HepG2 (cell line): ENCODE measurements around the gene CMIP. TPM values are rescaled to one million over a fixed set of nuclear protein-coding genes. Genes with fewer than 3 reads are reported as not detected.

ENCODE experiments used
- ATAC-seq: fragments of 200-7000 bp; cut with Tn5 transposase; 3 replicates; pipeline ENCODE4 v1.9.1; 2020; ENCODE audit warnings: mild to moderate bottlenecking, moderate library complexity
- BruUV-seq: library from RNA; stranded (reverse); fragments of 400-500 nt; replicated peaks from 2 replicates; lab custom pipeline; 2021; lab: Mats Ljungman, UMichigan
- CTCF ChIA-PET: fragments of 300-600 bp; formaldehyde crosslinking; extraction: SDS; loops from one replicate; lab custom pipeline; 2021; ENCODE audit warnings: low total read pairs, inconsistent platforms, low intra/inter-chr PET ratio; lab: Yijun Ruan, JAX
- POLR2A ChIA-PET: fragments of 350-600 bp; sonication (Branson Sonifier 250); formaldehyde crosslinking; loops from one replicate; lab custom pipeline; 2020; ENCODE audit warnings: antibody characterized with exemption, inconsistent platforms; lab: Yijun Ruan, JAX
- DNase-seq: peaks from one replicate; pipeline ENCODE4 v3.0.0-alpha.2; 2015; ENCODE audit warnings: low spot score
- FAIRE-seq: peaks from 3 replicates; lab custom pipeline; 2011; peaks lifted over from hg19 to GRCh38; lab: Jason Lieb, UNC
- H2AFZ ChIP-seq: one replicate; pipeline ENCODE4 v1.6.1; 2011; ENCODE audit warnings: low read length, inconsistent platforms
- H3K27ac ChIP-seq: fragments of 300-600 bp; 3 replicates; pipeline ENCODE4 v1.8.0; 2011; ENCODE audit warnings: mixed run types, mild to moderate bottlenecking, mixed read lengths, low read length, inconsistent platforms; ENCODE audit not compliant: insufficient read depth; ENCODE audit errors: extremely low read length
- H3K27me3 ChIP-seq, 2 experiments: fragments of 200-600 bp in 1 of 2; 2 replicates in 1 of 2; 3 replicates in 1 of 2; pipeline versions ENCODE4 v1.6.0 to v1.8.0; 2011; ENCODE audit warnings: low read length in 2 of 2, mild to moderate bottlenecking in 2 of 2, moderate library complexity in 2 of 2, inconsistent platforms in 1 of 2; ENCODE audit not compliant: insufficient read depth in 2 of 2, control insufficient read depth in 1 of 2
- H3K36me3 ChIP-seq, 2 experiments: fragments of 200-600 bp in 1 of 2; replicated peaks in 1 of 2; 2 replicates in 1 of 2; 3 replicates in 1 of 2; pipeline versions ENCODE4 v1.5.1 to v1.8.0; 2011; ENCODE audit warnings: low read length in 2 of 2, inconsistent platforms in 1 of 2; ENCODE audit not compliant: insufficient read depth in 2 of 2, control insufficient read depth in 1 of 2
- H3K4me1 ChIP-seq: 2 replicates; pipeline ENCODE4 v1.5.1; 2012; ENCODE audit warnings: low read length, inconsistent platforms; ENCODE audit not compliant: insufficient read depth
- H3K4me2 ChIP-seq: 2 replicates; pipeline ENCODE4 v1.6.0; 2011; ENCODE audit warnings: low read depth, low read length, inconsistent platforms
- H3K4me3 ChIP-seq, 3 experiments: fragments of 200-600 bp in 1 of 3; sonication (generic), shearing (Covaris generic) in 1 of 3; replicated peaks in 1 of 3; 2 replicates each; pipeline ENCODE4 v1.5.1; 2011 to 2016; ENCODE audit warnings: low read length in 3 of 3, inconsistent platforms in 2 of 3, low read depth in 2 of 3, mild to moderate bottlenecking in 2 of 3, control low read depth in 1 of 3, mixed read lengths in 1 of 3; ENCODE audit not compliant: insufficient read depth in 1 of 3
- H3K79me2 ChIP-seq: one replicate; pipeline ENCODE4 v1.6.1; 2011; ENCODE audit warnings: low read length, inconsistent platforms; ENCODE audit not compliant: insufficient read depth
- H3K9ac ChIP-seq: 2 replicates; pipeline ENCODE4 v1.6.0; 2011; ENCODE audit warnings: mild to moderate bottlenecking, low read depth, low read length, inconsistent platforms; ENCODE audit not compliant: insufficient read depth
- H3K9me3 ChIP-seq: 2 replicates; pipeline ENCODE4 v1.5.1; 2012; ENCODE audit warnings: mild to moderate bottlenecking, low read length
- H4K20me1 ChIP-seq: 2 replicates; pipeline ENCODE4 v1.6.0; 2011; ENCODE audit warnings: inconsistent platforms, mild to moderate bottlenecking, low read length, moderate library complexity; ENCODE audit not compliant: insufficient read depth
- ARID5B ChIP-seq: IDR thresholded peaks from 2 replicates; pipeline ENCODE4 v1.4.0; 2020; ENCODE audit warnings: mild to moderate bottlenecking, missing genetic modification reagents
- ARNT2 ChIP-seq: sonication (generic); formaldehyde crosslinking; IDR thresholded peaks from 2 replicates; pipeline ENCODE4 v1.8.0; 2022; ENCODE audit warnings: mild to moderate bottlenecking, low read depth, missing genetic modification reagents, moderate library complexity
- RBM22 ChIP-seq: fragments of 200-400 bp; formaldehyde crosslinking; optimal IDR thresholded peaks from 2 replicates; pipeline ENCODE3; 2017; ENCODE audit warnings: mild to moderate bottlenecking, low read length, moderate library complexity
- ZNF350 ChIP-seq: sonication (generic); formaldehyde crosslinking; IDR thresholded peaks from 2 replicates; pipeline ENCODE4 v1.4.0; 2020; ENCODE audit warnings: mild to moderate bottlenecking, low read depth, missing genetic modification reagents, borderline replicate concordance
- ZNF468 ChIP-seq: sonication (generic); formaldehyde crosslinking; IDR thresholded peaks from 2 replicates; pipeline ENCODE4 v1.8.0; 2022; ENCODE audit warnings: mild to moderate bottlenecking, moderate library complexity, missing genetic modification reagents
- ZNF780A ChIP-seq: sonication (generic); formaldehyde crosslinking; IDR thresholded peaks from 2 replicates; pipeline ENCODE4 v1.8.0; 2022; ENCODE audit warnings: mild to moderate bottlenecking, missing genetic modification reagents, moderate library complexity
- ZSCAN31 ChIP-seq: sonication (generic); formaldehyde crosslinking; IDR thresholded peaks from 2 replicates; pipeline ENCODE4 v1.5.0; 2020; ENCODE audit warnings: low read depth, mild to moderate bottlenecking, missing genetic modification reagents
- WGBS: methylation state at CpG from one replicate; pipeline ENCODE4 v1.1.6; 2017; ENCODE audit warnings: low lambda C conversion rate; 5-methylcytosine and 5-hydroxymethylcytosine counted together
- in situ Hi-C: cut with HindIII; loops from 2 replicates; pipeline ENCODE4 v1.10.0; 2017; ENCODE audit warnings: low pct_unique_long_range_greater_than_20kb; ENCODE audit not compliant: extremely low pct_ligation_motif_present
- intact Hi-C: fragments of 100-400 bp; cut with micrococcal nuclease; formaldehyde crosslinking; loops from one replicate; pipeline ENCODE4 v1.10.0; 2022; ENCODE audit not compliant: unreplicated experiment
- polyA plus RNA-seq, 8 experiments: library from polyadenylated mRNA; depleted of rRNA in 3 of 8; stranded (reverse) in 7 of 8; unstranded in 1 of 8; fragments of >200 nt; fragmentation: Illumina TruSeq in 4 of 8; extraction: Trizol in 4 of 8; gene quantifications; 2 replicates each; pipeline versions ENCODE4 v1.2.1 to v1.2.3, GENCODE V29; 2011 to 2016; ENCODE audit warnings: low read depth in 4 of 8, missing spikeins in 1 of 8, mixed read lengths in 1 of 8; ENCODE audit not compliant: insufficient read depth in 1 of 8
- total RNA-seq, 5 experiments: library from RNA; depleted of rRNA; stranded (reverse); fragments of >200 nt; fragmentation: Illumina TruSeq; extraction: Trizol; gene quantifications; 2 replicates each; pipeline ENCODE4 v1.2.3, GENCODE V29; 2016; ENCODE audit warnings: low read depth in 1 of 5
- TF ChIP-seq, protein P1 (sequence below): sonication (generic); formaldehyde crosslinking; IDR thresholded peaks from 2 replicates; pipeline ENCODE4 v1.5.1; 2020; ENCODE audit warnings: mild to moderate bottlenecking, missing genetic modification reagents, moderate library complexity
- TF ChIP-seq, protein P2 (sequence below): sonication (generic); formaldehyde crosslinking; IDR thresholded peaks from 2 replicates; pipeline ENCODE4 v1.5.0; 2020; ENCODE audit warnings: missing genetic modification reagents

CMIP gene
- total and polyA plus RNA-seq, 2 of the 13 experiments (the other 11 are each of a cell fraction or from before 2014, with no cell fraction given), result 10.9 to 18.1 TPM

- POLR2A ChIA-PET, result no interaction called here
- in situ Hi-C loops, result no loop called here
- no peak overlapping the region for H3K4me2 ChIP-seq
Measured at GRCh38 chr16:81488687-81489411, 44.2 kb downstream of the CMIP start.

DNA sequence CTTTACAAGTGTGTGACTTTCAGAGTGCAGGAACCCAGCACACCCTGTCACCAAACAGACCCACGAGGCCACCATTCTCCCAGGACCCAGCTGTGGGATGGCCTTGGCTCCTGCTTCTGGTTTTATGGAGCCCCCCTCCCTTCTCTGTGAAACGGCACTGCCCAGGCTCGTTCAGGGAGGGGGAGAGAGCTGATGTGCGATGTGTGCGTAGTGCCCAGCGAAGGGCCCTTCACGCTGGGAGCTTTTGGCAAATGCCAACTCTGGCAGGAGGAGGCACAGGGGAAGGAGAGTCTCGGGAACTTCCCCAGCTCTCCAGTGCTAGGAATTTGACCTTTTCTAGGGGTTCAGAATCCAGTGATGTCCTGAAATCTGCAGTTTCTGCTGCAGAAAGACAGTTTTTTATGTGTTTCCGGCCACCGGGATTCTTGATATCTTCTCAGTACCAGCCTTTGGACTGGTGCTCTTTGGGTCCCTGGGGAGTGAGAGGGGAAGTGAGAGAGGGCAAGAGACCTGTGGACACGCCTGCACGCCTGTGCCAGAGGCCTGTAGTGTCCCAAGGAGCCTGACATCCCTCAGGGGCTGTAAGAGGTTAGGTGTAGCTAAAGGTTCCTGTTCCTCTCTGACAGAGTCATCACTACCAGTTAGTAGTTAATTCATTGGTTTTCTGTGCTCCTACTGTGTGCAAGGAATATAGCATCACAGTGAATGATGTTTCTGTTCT lies 45.1 kb downstream of the CMIP start:
- POLR2A ChIA-PET, result no interaction called here
- intact Hi-C loops, result no loop called here
- TF ChIP-seq ZNF780A (CRISPR knock-in tag) (no peak), ARNT2 (CRISPR knock-in tag) (no peak), ZNF350 (CRISPR knock-in tag) (no peak), ZNF468 (CRISPR knock-in tag) (no peak), ARID5B (no peak)
- TF ChIP-seq, protein P1, sequence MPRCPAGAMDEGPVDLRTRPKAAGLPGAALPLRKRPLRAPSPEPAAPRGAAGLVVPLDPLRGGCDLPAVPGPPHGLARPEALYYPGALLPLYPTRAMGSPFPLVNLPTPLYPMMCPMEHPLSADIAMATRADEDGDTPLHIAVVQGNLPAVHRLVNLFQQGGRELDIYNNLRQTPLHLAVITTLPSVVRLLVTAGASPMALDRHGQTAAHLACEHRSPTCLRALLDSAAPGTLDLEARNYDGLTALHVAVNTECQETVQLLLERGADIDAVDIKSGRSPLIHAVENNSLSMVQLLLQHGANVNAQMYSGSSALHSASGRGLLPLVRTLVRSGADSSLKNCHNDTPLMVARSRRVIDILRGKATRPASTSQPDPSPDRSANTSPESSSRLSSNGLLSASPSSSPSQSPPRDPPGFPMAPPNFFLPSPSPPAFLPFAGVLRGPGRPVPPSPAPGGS, result no peak
- TF ChIP-seq, protein P2, sequence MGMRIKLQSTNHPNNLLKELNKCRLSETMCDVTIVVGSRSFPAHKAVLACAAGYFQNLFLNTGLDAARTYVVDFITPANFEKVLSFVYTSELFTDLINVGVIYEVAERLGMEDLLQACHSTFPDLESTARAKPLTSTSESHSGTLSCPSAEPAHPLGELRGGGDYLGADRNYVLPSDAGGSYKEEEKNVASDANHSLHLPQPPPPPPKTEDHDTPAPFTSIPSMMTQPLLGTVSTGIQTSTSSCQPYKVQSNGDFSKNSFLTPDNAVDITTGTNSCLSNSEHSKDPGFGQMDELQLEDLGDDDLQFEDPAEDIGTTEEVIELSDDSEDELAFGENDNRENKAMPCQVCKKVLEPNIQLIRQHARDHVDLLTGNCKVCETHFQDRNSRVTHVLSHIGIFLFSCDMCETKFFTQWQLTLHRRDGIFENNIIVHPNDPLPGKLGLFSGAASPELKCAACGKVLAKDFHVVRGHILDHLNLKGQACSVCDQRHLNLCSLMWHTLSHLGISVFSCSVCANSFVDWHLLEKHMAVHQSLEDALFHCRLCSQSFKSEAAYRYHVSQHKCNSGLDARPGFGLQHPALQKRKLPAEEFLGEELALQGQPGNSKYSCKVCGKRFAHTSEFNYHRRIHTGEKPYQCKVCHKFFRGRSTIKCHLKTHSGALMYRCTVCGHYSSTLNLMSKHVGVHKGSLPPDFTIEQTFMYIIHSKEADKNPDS (CRISPR knock-in tag), result no peak

More at GRCh38 chr16:81488687-81489411, 44.2 kb downstream of the CMIP start:
- CTCF ChIA-PET, result no interaction called here
- peaks cover 100% of the 10 kb centered on the region for H3K79me2 ChIP-seq
- no peaks in the 10 kb centered on the region for H3K27me3 ChIP-seq
- WGBS, result 88% methylated on average over 7 of the region's 7 CpGs
- H3K9ac ChIP-seq, result no peak overlapping the region
- DNase-seq (no peak), FAIRE-seq (no peak), ATAC-seq (peak; percentile 15; the same call in 1 of the 3 replicates)
- H3K4me3 ChIP-seq, result no peak overlapping the region
- peaks cover 14 to 49% of the 10 kb centered on the region in 2 experiments for H3K36me3 ChIP-seq
- intact Hi-C loops, result no loop called here
- no peaks in the 10 kb centered on the region for H3K9me3 ChIP-seq
- no peak overlapping the region for H3K27ac ChIP-seq
- peaks cover 96% of the 10 kb centered on the region for H4K20me1 ChIP-seq
- TF ChIP-seq RBM22 (peak; percentile 13), ZSCAN31 (no peak)
- BruUV-seq, result no TSS peak
- peaks cover 50% of the 10 kb centered on the region for H3K4me1 ChIP-seq
- H2AFZ ChIP-seq, result no peak overlapping the region

More for the DNA sequence above, 45.1 kb downstream of the CMIP start:
- no peaks in the 10 kb centered on the region for H3K9me3 ChIP-seq
- peaks cover 47% of the 10 kb centered on the region for H3K4me1 ChIP-seq
- WGBS, result 87% methylated on average over 12 of the region's 12 CpGs
- H3K27ac ChIP-seq, result no peak overlapping the region
- CTCF ChIA-PET, result no interaction called here
- no peak for DNase-seq
- no peak for FAIRE-seq
- H3K79me2 ChIP-seq, result peaks cover 100% of the 10 kb centered on the region
- ATAC-seq, result no peak
- peaks cover 15 to 56% of the 10 kb centered on the region in 2 experiments for H3K36me3 ChIP-seq
- H3K4me2 ChIP-seq, result no peak overlapping the region
- H2AFZ ChIP-seq, result no peak overlapping the region
- peaks cover 96% of the 10 kb centered on the region for H4K20me1 ChIP-seq
- H3K27me3 ChIP-seq, result no peaks in the 10 kb centered on the region
- no peak overlapping the region for H3K9ac ChIP-seq
- no peak overlapping the region for H3K4me3 ChIP-seq
- in situ Hi-C loops, result no loop called here
- BruUV-seq, result no TSS peak
